ENCODE measurements around the gene ATG4A. TPM values are rescaled to one million over a fixed set of nuclear protein-coding genes. Genes with fewer than 3 reads are reported as not detected.

ATG4A gene
- total and polyA plus RNA-seq, 9 of the 15 experiments (the other 6 are each of a cell fraction or from before 2014, with no cell fraction given) = 7.3 to 24.5 (median 16.6) TPM

- TF ChIP-seq ZBTB5 (IDR thresholded peaks at IDR 0.05) = no peak
- TF ChIP-seq SIX5 (IDR thresholded peaks at IDR 0.05; ENCODE audit: borderline replicate concordance in 1 of 2, insufficient read depth in 1 of 2, low read depth in 1 of 2, low read length in 2 of 2) = no peak
- TF ChIP-seq ZNF75A (CRISPR knock-in tag; IDR thresholded peaks at IDR 0.05) = no peak
- no peak for TF ChIP-seq ZNF124 (CRISPR knock-in tag; IDR thresholded peaks at IDR 0.05)
These were observed 65.4 kb downstream of the ATG4A start (continued) for GRCh38 chrX:108156934-108157466.

- H3K9me3 ChIP-seq (replicated peaks; ENCODE audit: control insufficient read depth, insufficient read depth, low read depth, low read length) = no peaks in the 10 kb centered on the region
- no peak overlapping the region for H2AFZ ChIP-seq (ENCODE audit: low read depth, low read length)
- DNase-seq (ENCODE audit: extremely low read depth in 1 of 4, low spot score in 3 of 4) (no peak), ATAC-seq (no peak), FAIRE-seq (no peak)
- no peaks in the 10 kb centered on the region for H3K4me1 ChIP-seq (replicated peaks in 1 of 2; ENCODE audit: control insufficient read depth in 2 of 2, insufficient read depth in 2 of 2, low read length in 2 of 2)
- no TSS peak for BruUV-seq (replicated peaks)
- H3K27ac ChIP-seq (ENCODE audit: extremely low read depth, low read depth, low read length) = no peak overlapping the region
- ChIA-PET POLR2A (interaction anchor here (0.6 kb wide), 1 partner anchor 414 kb away, joined by 3 read pairs; no protein-coding TSS in a partner anchor), CTCF (ENCODE audit: low intra/inter-chr PET ratio) (no interaction called here)
- no peaks in the 10 kb centered on the region for H3K27me3 ChIP-seq (ENCODE audit: control insufficient read depth in 2 of 2, insufficient read depth in 2 of 2, low read length in 2 of 2)
- no peak overlapping the region for H3K4me3 ChIP-seq
- H4K20me1 ChIP-seq (replicated peaks; ENCODE audit: control insufficient read depth, insufficient read depth, low read length) = no peaks in the 10 kb centered on the region
- H3K4me2 ChIP-seq (ENCODE audit: insufficient read depth, low read length) = no peak overlapping the region
- H3K9ac ChIP-seq (ENCODE audit: insufficient read depth in 1 of 2, low read depth in 2 of 2, low read length in 2 of 2) = no peak overlapping the region
- intact Hi-C loops (cut with micrococcal nuclease) (no loop called here), in situ Hi-C loops (cut with MboI) (no loop called here)
- TF ChIP-seq RBM25 (IDR thresholded peaks at IDR 0.05; ENCODE audit: low read depth, low read length, severe bottlenecking) (no peak), CBX2 (IDR thresholded peaks at IDR 0.05; ENCODE audit: insufficient read depth, low read length, poor library complexity, severe bottlenecking) (no peak), KLF13 (tag; IDR thresholded peaks at IDR 0.05; ENCODE audit: borderline replicate concordance, low read depth) (no peak), ZNF354B (CRISPR knock-in tag; IDR thresholded peaks at IDR 0.05) (no peak), CC2D1A (IDR thresholded peaks at IDR 0.05) (no peak), FIP1L1 (IDR thresholded peaks at IDR 0.05; ENCODE audit: low read depth, low read length, poor library complexity, severe bottlenecking) (no peak), CBFA2T2 (conservative IDR thresholded peaks at IDR 0.05) (no peak), ZBED1 (IDR thresholded peaks at IDR 0.05) (no peak)
- no peaks in the 10 kb centered on the region for H3K36me3 ChIP-seq (ENCODE audit: control insufficient read depth, insufficient read depth, low read length)
- WGBS (ENCODE audit: insufficient coverage, low coverage, missing lambda C conversion rate) = 22% methylated on average over 3 of the region's 3 CpGs
- H3K9me1 ChIP-seq (ENCODE audit: control insufficient read depth, insufficient read depth, low read length) = no peaks in the 10 kb centered on the region
- no peaks in the 10 kb centered on the region for H3K79me2 ChIP-seq (ENCODE audit: control insufficient read depth, insufficient read depth, low read length)
These were observed 66.0 kb downstream of the ATG4A start for GRCh38 chrX:108157628-108158027.

Data from K562 (cell line).